Neuronal stem cell (in vitro differentiated cells): ENCODE data around the gene PELI1.
"Not testable (repeated sequence)": the region's sequence is repeated elsewhere in the genome, so short reads cannot be mapped to it uniquely, and the experiment has no call there.

Experiments used
- DNase-seq: peaks from one replicate; pipeline ENCODE4 v3.0.0-alpha.2; 2013; ENCODE audit warnings: low spot score
- H2AFZ ChIP-seq: one replicate; pipeline ENCODE4 v1.6.1; 2013; ENCODE audit warnings: mild to moderate bottlenecking, low read length, inconsistent platforms
- H2AK5ac ChIP-seq: 2 replicates; pipeline ENCODE4 v1.6.1; 2013; ENCODE audit warnings: low read depth, mild to moderate bottlenecking, inconsistent platforms, low read length, moderate library complexity, mixed read lengths
- H2BK120ac ChIP-seq: 2 replicates; pipeline ENCODE4 v1.6.1; 2013; ENCODE audit warnings: low read depth, mild to moderate bottlenecking, inconsistent platforms, low read length, moderate library complexity, mixed read lengths
- H2BK12ac ChIP-seq: one replicate; pipeline ENCODE4 v1.6.1; 2013; ENCODE audit warnings: low read length, inconsistent platforms
- H2BK15ac ChIP-seq: 2 replicates; pipeline ENCODE4 v1.6.1; 2013; ENCODE audit warnings: mild to moderate bottlenecking, low read length, inconsistent platforms, mixed read lengths
- H2BK5ac ChIP-seq: one replicate; pipeline ENCODE4 v1.6.1; 2013; ENCODE audit warnings: inconsistent platforms, mild to moderate bottlenecking, low read length, moderate library complexity
- H3K14ac ChIP-seq: one replicate; pipeline ENCODE4 v1.6.1; 2013; ENCODE audit warnings: low read length, inconsistent platforms
- H3K18ac ChIP-seq: 2 replicates; pipeline ENCODE4 v1.6.1; 2013; ENCODE audit warnings: low read length, inconsistent platforms
- H3K23ac ChIP-seq: 2 replicates; pipeline ENCODE4 v1.6.1; 2013; ENCODE audit warnings: low read depth, mild to moderate bottlenecking, mixed read lengths, low read length, inconsistent platforms; ENCODE audit not compliant: poor library complexity
- H3K27ac ChIP-seq: replicated peaks from 3 replicates; pipeline ENCODE4 v1.5.1; 2013; ENCODE audit warnings: low read length, inconsistent platforms
- H3K27me3 ChIP-seq, 3 experiments: 2 replicates each; pipeline ENCODE4 v1.6.1; 2013; ENCODE audit warnings: low read length in 3 of 3, mild to moderate bottlenecking in 2 of 3, inconsistent platforms in 1 of 3, low read depth in 1 of 3, mixed read lengths in 1 of 3, moderate library complexity in 1 of 3; ENCODE audit not compliant: control insufficient read depth in 3 of 3, insufficient read depth in 3 of 3
- H3K36me3 ChIP-seq, 2 donors: replicated peaks in 1 of 2; 2 replicates each; pipeline ENCODE4 v1.6.1; 2013; ENCODE audit warnings: low read length in 2 of 2; ENCODE audit not compliant: control insufficient read depth in 2 of 2, insufficient read depth in 2 of 2
- H3K4ac ChIP-seq: 2 replicates; pipeline ENCODE4 v1.6.1; 2013; ENCODE audit warnings: inconsistent platforms, mild to moderate bottlenecking, low read length, moderate library complexity
- H3K4me1 ChIP-seq, 2 donors: 1 replicate in 1 of 2; 2 replicates in 1 of 2; pipeline ENCODE4 v1.6.1; 2013; ENCODE audit warnings: low read length in 2 of 2, low read depth in 1 of 2; ENCODE audit not compliant: control insufficient read depth in 2 of 2, insufficient read depth in 1 of 2
- H3K4me2 ChIP-seq: one replicate; pipeline ENCODE4 v1.6.1; 2013; ENCODE audit warnings: mild to moderate bottlenecking, low read length, inconsistent platforms; ENCODE audit not compliant: insufficient read depth, poor library complexity, severe bottlenecking
- H3K4me3 ChIP-seq, 2 donors: 2 replicates each; pipeline ENCODE4 v1.5.1; 2013; ENCODE audit warnings: low read length in 2 of 2, mild to moderate bottlenecking in 2 of 2, inconsistent platforms in 1 of 2, moderate library complexity in 1 of 2
- H3K79me1 ChIP-seq: one replicate; pipeline ENCODE4 v1.6.1; 2013; ENCODE audit warnings: low read depth, mild to moderate bottlenecking, inconsistent platforms, low read length, moderate library complexity
- H3K9ac ChIP-seq: one replicate; pipeline ENCODE4 v1.6.1; 2013; ENCODE audit warnings: mild to moderate bottlenecking, low read depth, low read length, inconsistent platforms; ENCODE audit not compliant: poor library complexity
- H3K9me3 ChIP-seq, 2 donors: replicated peaks in 1 of 2; 2 replicates each; pipeline versions ENCODE3 to v1.6.1; 2013; ENCODE audit warnings: low read length in 2 of 2, mild to moderate bottlenecking in 2 of 2, inconsistent platforms in 1 of 2, low read depth in 1 of 2, mixed read lengths in 1 of 2, moderate library complexity in 1 of 2; ENCODE audit not compliant: control insufficient read depth in 2 of 2, insufficient read depth in 1 of 2
- H4K8ac ChIP-seq: one replicate; pipeline ENCODE4 v1.6.1; 2013; ENCODE audit warnings: low read depth, mild to moderate bottlenecking, inconsistent platforms, low read length, moderate library complexity
- H4K91ac ChIP-seq: one replicate; pipeline ENCODE4 v1.6.1; 2013; ENCODE audit warnings: low read length, low read depth, mild to moderate bottlenecking, inconsistent platforms; ENCODE audit not compliant: poor library complexity
- WGBS, 2 donors: extraction: QIAGEN DNeasy Blood & Tissue Kit; methylation state at CpG; one replicate each; pipeline ENCODE4 v1.1.7; 2013; ENCODE audit warnings: missing lambda C conversion rate in 2 of 2, mixed read lengths in 1 of 2; ENCODE audit not compliant: insufficient read length in 2 of 2, insufficient replicate concordance in 1 of 2; ENCODE audit errors: extremely low coverage in 2 of 2; 5-methylcytosine and 5-hydroxymethylcytosine counted together

PELI1 gene

GRCh38 chr2:64101141-64101591, 43.1 kb downstream of the PELI1 start:
- no peak overlapping the region for H2BK15ac ChIP-seq
- peaks cover 12 to 93% of the 10 kb centered on the region in 2 donors for H3K36me3 ChIP-seq
- H3K27me3 ChIP-seq, result no peaks in the 10 kb centered on the region
- H2AFZ ChIP-seq, result no peak overlapping the region
- H2AK5ac ChIP-seq, result no peak overlapping the region
- H3K79me1 ChIP-seq, result no peaks in the 10 kb centered on the region
- H3K4me2 ChIP-seq, result no peak overlapping the region
- H3K27ac ChIP-seq, result no peak overlapping the region
- H2BK120ac ChIP-seq, result no peak overlapping the region
- H3K23ac ChIP-seq, result no peak overlapping the region
- no peaks in the 10 kb centered on the region for H3K4me1 ChIP-seq
- no peak overlapping the region for H3K9ac ChIP-seq
- H4K91ac ChIP-seq, result no peak overlapping the region
- H3K14ac ChIP-seq, result no peak overlapping the region
- no peak overlapping the region for H2BK12ac ChIP-seq
- no peak overlapping the region for H2BK5ac ChIP-seq
- no peak overlapping the region for H3K4ac ChIP-seq
- peaks cover 1 to 5% of the 10 kb centered on the region in 2 donors for H3K9me3 ChIP-seq
- no peak for DNase-seq
- H4K8ac ChIP-seq, result no peak overlapping the region
- H3K18ac ChIP-seq, result no peak overlapping the region
- no peak overlapping the region for H3K4me3 ChIP-seq

- peaks cover 13 to 93% of the 10 kb centered on the region in 2 donors for H3K36me3 ChIP-seq
- not testable (repeated sequence) for H4K8ac ChIP-seq, H3K79me1 ChIP-seq, H3K9ac ChIP-seq, H3K14ac ChIP-seq, H2BK15ac ChIP-seq, H2AK5ac ChIP-seq, H3K23ac ChIP-seq, H3K9me3 ChIP-seq, H3K27me3 ChIP-seq, H2BK12ac ChIP-seq, H3K4me3 ChIP-seq, H4K91ac ChIP-seq, H2AFZ ChIP-seq, H2BK120ac ChIP-seq, H2BK5ac ChIP-seq, H3K4ac ChIP-seq, DNase-seq, H3K4me2 ChIP-seq, H3K4me1 ChIP-seq, H3K18ac ChIP-seq, H3K27ac ChIP-seq
- no CpG with 5 or more reads among the region's 8 CpGs for WGBS, 2 donors
These were observed 43.6 kb downstream of the PELI1 start for GRCh38 chr2:64100584-64100983.

- H3K4me1 ChIP-seq, result peaks cover 0 to 5% of the 10 kb centered on the region in 2 donors
- H2BK120ac ChIP-seq, result no peak overlapping the region
- no peak overlapping the region for H4K8ac ChIP-seq
- H2BK5ac ChIP-seq, result no peak overlapping the region
- no peak overlapping the region for H2AK5ac ChIP-seq
- no peak overlapping the region for H2BK12ac ChIP-seq
- DNase-seq, result no peak
- H3K23ac ChIP-seq, result no peak overlapping the region
- H3K27ac ChIP-seq, result no peak overlapping the region
- H2BK15ac ChIP-seq, result no peak overlapping the region
- no peak overlapping the region for H3K4me2 ChIP-seq
- no CpG with 5 or more reads among the region's 12 CpGs for WGBS, 2 donors
- H2AFZ ChIP-seq, result no peak overlapping the region
- H3K4ac ChIP-seq, result no peak overlapping the region
- peaks cover 28 to 92% of the 10 kb centered on the region in 2 donors for H3K36me3 ChIP-seq
- no peak overlapping the region for H4K91ac ChIP-seq
- H3K9ac ChIP-seq, result no peak overlapping the region
- peaks cover 7 to 16% of the 10 kb centered on the region in 2 donors for H3K9me3 ChIP-seq
- H3K4me3 ChIP-seq, result no peak overlapping the region
- H3K79me1 ChIP-seq, result no peaks in the 10 kb centered on the region
- no peak overlapping the region for H3K14ac ChIP-seq
- H3K27me3 ChIP-seq, result no peaks in the 10 kb centered on the region
- H3K18ac ChIP-seq, result no peak overlapping the region
These were observed 49.4 kb downstream of the PELI1 start for GRCh38 chr2:64094663-64095382.

- Histone ChIP-seq H2BK5ac (no peak overlapping the region), H3K27ac (no peak overlapping the region), H3K23ac (no peak overlapping the region), H3K9ac (no peak overlapping the region), H3K4me3 (no peak overlapping the region), H3K4ac (no peak overlapping the region), H3K36me3 (peaks cover 26 to 78% of the 10 kb centered on the region in 2 donors), H2BK120ac (no peak overlapping the region), H3K79me1 (no peaks in the 10 kb centered on the region), H4K8ac (no peak overlapping the region), H3K4me2 (no peak overlapping the region), H3K4me1 (peaks cover 0 to 5% of the 10 kb centered on the region in 2 donors), H3K18ac (no peak overlapping the region), H2AFZ (no peak overlapping the region), H2AK5ac (no peak overlapping the region), H3K14ac (no peak overlapping the region), H3K9me3 (peaks cover 7 to 16% of the 10 kb centered on the region in 2 donors), H3K27me3 (no peaks in the 10 kb centered on the region), H2BK12ac (no peak overlapping the region), H4K91ac (no peak overlapping the region), H2BK15ac (no peak overlapping the region)
- DNase-seq, result no peak
- no CpG with 5 or more reads among the region's 4 CpGs for WGBS, 2 donors
These were observed 50.9 kb downstream of the PELI1 start for GRCh38 chr2:64093341-64093740.
